NCI-H128 (cell line): ENCODE measurements around the gene DHRS7C.

ENCODE experiments used
- DNase-seq: peaks from one replicate; lab custom pipeline; 2025; ENCODE audit not compliant: unreplicated experiment; lab: John Stamatoyannopoulos, UW

The DHRS7C gene

GRCh38 chr17:9790889-9791876 is at the start of gene DHRS7C:
Gene DHRS7C (minus strand): TSS chr17:9791592. CDS start chr17:9791284, 308 bp downstream.
- DNase-seq, result no peak

- DNase-seq, result no peak
Measured at GRCh38 chr17:9839433-9839832, 48.0 kb upstream of the DHRS7C start.

GRCh38 chr17:9837551-9838471 is 46.4 kb upstream of the DHRS7C start:
- no peak for DNase-seq

- DNase-seq, result no peak
Measured at GRCh38 chr17:9833922-9834321, 42.5 kb upstream of the DHRS7C start.

GRCh38 chr17:9830711-9831110 is 39.3 kb upstream of the DHRS7C start:
- DNase-seq, result no peak

- no peak for DNase-seq
Measured at GRCh38 chr17:9829343-9829742, 38.0 kb upstream of the DHRS7C start.

- DNase-seq, result no peak
Measured at GRCh38 chr17:9828296-9829295, 37.2 kb upstream of the DHRS7C start.

GRCh38 chr17:9825641-9826150 is 34.3 kb upstream of the DHRS7C start, which contains the start of gene GLP2R:
Gene GLP2R (plus strand): TSS chr17:9825924. CDS start chr17:9826064, 140 bp downstream.
- DNase-seq, result no peak

- DNase-seq, result no peak
Measured at GRCh38 chr17:9824797-9825338, 33.5 kb upstream of the DHRS7C start.

- DNase-seq, result no peak
Measured at GRCh38 chr17:9824094-9824493, 32.7 kb upstream of the DHRS7C start.

- DNase-seq, result no peak
Measured at GRCh38 chr17:9821921-9822320, 30.5 kb upstream of the DHRS7C start, which contains the start of gene GSG1L2. Gene GSG1L2 (minus strand): TSS chr17:9822079. CDS start chr17:9822071, 8 bp downstream.

- DNase-seq, result no peak
Measured at GRCh38 chr17:9820448-9820847, 29.1 kb upstream of the DHRS7C start.

- DNase-seq, result no peak
Measured at GRCh38 chr17:9818760-9819159, 27.4 kb upstream of the DHRS7C start.

GRCh38 chr17:9817086-9817485 is 25.7 kb upstream of the DHRS7C start:
- DNase-seq, result no peak

- no peak for DNase-seq
Measured at GRCh38 chr17:9816472-9816871, 25.1 kb upstream of the DHRS7C start.

GRCh38 chr17:9814337-9814945 is 23.0 kb upstream of the DHRS7C start:
- DNase-seq, result no peak

GRCh38 chr17:9813166-9813565 is 21.8 kb upstream of the DHRS7C start:
- no peak for DNase-seq

- DNase-seq, result no peak
Measured at GRCh38 chr17:9811537-9811936, 20.1 kb upstream of the DHRS7C start.

- no peak for DNase-seq
Measured at GRCh38 chr17:9811086-9811485, 19.7 kb upstream of the DHRS7C start.
